NT2/D1 (cell line): ENCODE results near the gene PDCD4.
A peak's percentile ranks its signal among the peaks of the same experiment; 100 is the strongest.
"Not testable (repeated sequence)": the region's sequence is repeated elsewhere in the genome, so short reads cannot be mapped to it uniquely, and the experiment has no call there.

ENCODE experiments used
- DNase-seq: peaks from one replicate; pipeline ENCODE4 v3.0.0-alpha.2; 2011; ENCODE audit warnings: low read depth, low spot score
- H3K27me3 ChIP-seq: 2 replicates; pipeline ENCODE4 v1.6.0; 2011; ENCODE audit warnings: mild to moderate bottlenecking; ENCODE audit not compliant: insufficient read length, insufficient read depth
- H3K36me3 ChIP-seq: 2 replicates; pipeline ENCODE4 v1.6.1; 2011; ENCODE audit warnings: mild to moderate bottlenecking, low read length, mixed read lengths; ENCODE audit not compliant: insufficient read depth, insufficient read length
- H3K4me1 ChIP-seq: 2 replicates; pipeline ENCODE4 v1.5.1; 2011; ENCODE audit not compliant: insufficient read depth, insufficient read length
- H3K4me3 ChIP-seq: 2 replicates; pipeline ENCODE4 v1.5.1; 2011; ENCODE audit warnings: low read depth; ENCODE audit not compliant: insufficient read length
- H3K9ac ChIP-seq: 2 replicates; pipeline ENCODE4 v1.6.0; 2011; ENCODE audit warnings: low read depth; ENCODE audit not compliant: insufficient read length
- H3K9me3 ChIP-seq: 2 replicates; pipeline ENCODE4 v1.5.1; 2011; ENCODE audit warnings: mild to moderate bottlenecking, low read length; ENCODE audit not compliant: insufficient read depth
- SUZ12 ChIP-seq: IDR thresholded peaks from 2 replicates; pipeline ENCODE4 v1.6.1; 2011; ENCODE audit not compliant: insufficient read length, insufficient read depth; ENCODE audit errors: extremely low read depth
- YY1 ChIP-seq: IDR thresholded peaks from 2 replicates; pipeline ENCODE4 v1.6.1; 2011; ENCODE audit not compliant: insufficient read length, insufficient read depth
- ZNF274 ChIP-seq: IDR thresholded peaks from 2 replicates; pipeline ENCODE4 v1.6.1; 2011; ENCODE audit warnings: mild to moderate bottlenecking, low read depth, low read length

Gene PDCD4

GRCh38 chr10:110912374-110912773 lies 40.6 kb downstream of the PDCD4 start:
- TF ChIP-seq YY1, result no peak
- no peak for TF ChIP-seq ZNF274
- TF ChIP-seq SUZ12, result no peak
- peaks cover 6% of the 10 kb centered on the region for H3K36me3 ChIP-seq
- H3K9me3 ChIP-seq, result no peaks in the 10 kb centered on the region
- no peaks in the 10 kb centered on the region for H3K27me3 ChIP-seq
- peaks cover 3% of the 10 kb centered on the region for H3K4me1 ChIP-seq
- no peak overlapping the region for H3K4me3 ChIP-seq
- no peak overlapping the region for H3K9ac ChIP-seq
- DNase-seq, result no peak

DNA sequence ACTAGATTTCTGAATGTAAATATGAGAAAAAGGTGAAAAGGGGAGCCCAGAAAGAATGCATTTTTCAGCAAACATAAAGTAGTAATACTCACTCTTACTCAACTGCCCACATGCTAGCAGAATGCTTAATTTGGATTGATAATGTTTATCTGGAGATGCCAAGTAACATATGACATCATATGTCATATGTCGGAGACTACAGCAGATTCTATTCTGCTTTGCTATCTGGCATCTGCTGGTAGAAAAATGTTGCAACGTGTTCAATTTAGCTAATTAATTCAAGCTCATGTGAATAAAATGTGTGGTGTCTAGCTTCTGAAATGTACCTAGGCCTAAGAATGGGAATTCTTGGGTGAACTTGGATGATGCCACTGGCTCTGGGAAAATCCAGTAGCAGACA lies 42.7 kb downstream of the PDCD4 start:
- no peak overlapping the region for H3K9ac ChIP-seq

GRCh38 chr10:110915035-110915434 lies 43.3 kb downstream of the PDCD4 start:
- H3K4me3 ChIP-seq, result no peak overlapping the region
- H3K9ac ChIP-seq, result no peak overlapping the region
- peaks cover 6% of the 10 kb centered on the region for H3K36me3 ChIP-seq
- TF ChIP-seq YY1 (no peak), ZNF274 (no peak), SUZ12 (no peak)
- no peak for DNase-seq
- no peaks in the 10 kb centered on the region for H3K9me3 ChIP-seq
- H3K4me1 ChIP-seq, result peaks cover 3% of the 10 kb centered on the region
- H3K27me3 ChIP-seq, result no peaks in the 10 kb centered on the region

More for the DNA sequence above, 42.7 kb downstream of the PDCD4 start:
- DNase-seq, result no peak
- TF ChIP-seq YY1 (no peak), SUZ12 (no peak), ZNF274 (no peak)
- H3K4me1 ChIP-seq, result peaks cover 3% of the 10 kb centered on the region
- H3K27me3 ChIP-seq, result no peaks in the 10 kb centered on the region
- no peaks in the 10 kb centered on the region for H3K9me3 ChIP-seq
- H3K4me3 ChIP-seq, result no peak overlapping the region
- peaks cover 6% of the 10 kb centered on the region for H3K36me3 ChIP-seq

GRCh38 chr10:110915600-110915999 lies 43.9 kb downstream of the PDCD4 start:
- H3K36me3 ChIP-seq, H3K4me1 ChIP-seq, H3K4me3 ChIP-seq, DNase-seq, H3K27me3 ChIP-seq, H3K9ac ChIP-seq, H3K9me3 ChIP-seq: not testable (repeated sequence)

DNA sequence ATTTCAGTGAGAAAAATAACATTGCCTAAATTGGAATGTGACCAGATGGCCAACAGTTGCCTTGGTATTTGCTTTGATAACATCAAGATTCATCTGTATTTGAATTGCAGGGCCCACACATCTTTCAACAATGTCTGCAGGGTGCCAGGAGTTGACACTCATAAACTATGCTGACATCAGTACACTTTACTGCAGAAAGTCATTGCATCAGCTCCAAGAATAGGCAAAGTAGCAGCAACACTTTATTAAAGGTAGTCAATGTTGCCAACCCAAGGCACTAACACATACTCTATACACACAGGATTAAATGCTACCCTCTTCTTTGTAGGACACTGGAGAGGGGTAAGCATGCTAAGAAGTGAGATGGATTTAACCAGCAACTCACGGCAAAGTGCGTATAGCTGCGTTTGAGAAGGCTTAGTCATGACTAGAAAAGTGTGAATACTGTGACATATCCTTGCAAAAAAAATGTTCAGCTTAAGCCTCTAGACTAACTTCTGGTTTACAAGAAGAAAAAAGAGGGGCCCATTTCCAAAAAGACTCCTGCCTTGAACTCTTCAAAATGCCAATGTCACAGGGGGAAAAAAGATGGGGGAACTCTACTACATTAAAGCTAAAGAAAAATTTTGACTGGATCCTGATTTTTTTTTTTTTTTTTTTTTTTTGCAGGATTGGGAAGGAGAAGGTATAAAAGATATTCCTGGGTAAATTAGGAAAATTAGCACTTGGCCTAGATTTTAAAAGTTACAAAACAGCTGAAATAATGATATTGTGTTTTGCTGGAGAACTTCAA lies 45.0 kb downstream of the PDCD4 start:
- Histone ChIP-seq H3K4me3 (no peak overlapping the region), H3K36me3 (peaks cover 6% of the 10 kb centered on the region), H3K9ac (no peak overlapping the region), H3K9me3 (no peaks in the 10 kb centered on the region), H3K27me3 (no peaks in the 10 kb centered on the region), H3K4me1 (peaks cover 3% of the 10 kb centered on the region)
- no peak for DNase-seq
- TF ChIP-seq ZNF274 (no peak), SUZ12 (no peak), YY1 (no peak)

GRCh38 chr10:110918269-110918642 lies 46.5 kb downstream of the PDCD4 start:
- Histone ChIP-seq H3K4me3 (peak overlapping the region; percentile 81), H3K27me3 (no peaks in the 10 kb centered on the region), H3K36me3 (peaks cover 6% of the 10 kb centered on the region), H3K4me1 (peaks cover 3% of the 10 kb centered on the region), H3K9ac (peak overlapping the region; percentile 85), H3K9me3 (no peaks in the 10 kb centered on the region)
- peak; percentile 91 for DNase-seq
- TF ChIP-seq ZNF274, result no peak
- TF ChIP-seq SUZ12, result no peak

- peaks cover 6% of the 10 kb centered on the region for H3K36me3 ChIP-seq
- TF ChIP-seq YY1, result peak; percentile 88
- TF ChIP-seq SUZ12, result no peak
- no peak for TF ChIP-seq ZNF274
- peak within 1 kb of the TSS; percentile 81 for H3K4me3 ChIP-seq
- no peaks in the 10 kb centered on the region for H3K9me3 ChIP-seq
- H3K27me3 ChIP-seq, result no peaks in the 10 kb centered on the region
- peak within 1 kb of the TSS; percentile 85 for H3K9ac ChIP-seq
- H3K4me1 ChIP-seq, result peaks cover 3% of the 10 kb centered on the region
- peak; percentile 96 for DNase-seq
These were observed 47.1 kb downstream of the PDCD4 start, which contains the start of gene BBIP1 for GRCh38 chr10:110918643-110919348. TSS of gene BBIP1 (minus strand) at chr10:110919180. CDS start at chr10:110918157, 1,023 bp downstream.
